PC-9 (cell line): ENCODE measurements around the gene HTR1E. TPM values are rescaled to one million over a fixed set of nuclear protein-coding genes. Genes with fewer than 3 reads are reported as not detected.

Experiments
- BruUV-seq: library from RNA; stranded (reverse); fragments of 400-500 nt; replicated peaks from 2 replicates; lab custom pipeline; 2021; lab: Mats Ljungman, UMichigan
- CTCF ChIA-PET: fragments of 300-600 bp; sonication (Branson Sonifier 250); formaldehyde crosslinking; loops from one replicate; lab custom pipeline; 2022; ENCODE audit warnings: antibody characterized with exemption; lab: Charles Lee
- POLR2A ChIA-PET: fragments of 300-600 bp; sonication (Branson Sonifier 250); formaldehyde crosslinking; loops from one replicate; lab custom pipeline; 2022; ENCODE audit warnings: antibody characterized with exemption; ENCODE audit not compliant: unreplicated experiment; lab: Charles Lee
- DNase-seq, 2 experiments: peaks; one replicate each; pipeline versions ENCODE4 v3.0.0 to v3.0.0-alpha.2; 2015 to 2022; ENCODE audit warnings: mixed read lengths in 1 of 2
- H2AFZ ChIP-seq: fragments of 200-600 bp; sonication (generic); 2 replicates; pipeline ENCODE4 v1.8.1; 2017; ENCODE audit warnings: antibody characterized with exemption
- H3F3A ChIP-seq: fragments of 200-600 bp; sonication (generic); 2 replicates; pipeline ENCODE4 v1.8.1; 2017; ENCODE audit warnings: antibody characterized with exemption, mild to moderate bottlenecking, low read depth; ENCODE audit not compliant: insufficient read depth
- H3K27ac ChIP-seq: fragments of 200-600 bp; sonication (generic); 2 replicates; pipeline ENCODE4 v1.6.1; 2016; ENCODE audit warnings: mixed run types
- H3K27me3 ChIP-seq: fragments of 200-600 bp; sonication (generic); 2 replicates; pipeline ENCODE4 v1.6.1; 2016; ENCODE audit warnings: low read depth, mixed run types; ENCODE audit not compliant: insufficient read depth
- H3K36me3 ChIP-seq: fragments of 200-600 bp; sonication (generic); 2 replicates; pipeline ENCODE4 v1.6.1; 2016; ENCODE audit warnings: low read depth, mixed run types
- H3K4me1 ChIP-seq: fragments of 200-600 bp; sonication (generic); replicated peaks from 2 replicates; pipeline ENCODE4 v1.6.1; 2016; ENCODE audit warnings: mixed run types; ENCODE audit not compliant: insufficient read depth
- H3K4me2 ChIP-seq: fragments of 200-600 bp; sonication (generic); 2 replicates; pipeline ENCODE4 v1.6.1; 2017; ENCODE audit warnings: mixed run types
- H3K4me3 ChIP-seq: fragments of 200-600 bp; sonication (generic); 2 replicates; pipeline ENCODE4 v1.6.1; 2016; ENCODE audit warnings: mixed run types
- H3K79me2 ChIP-seq: fragments of 200-600 bp; sonication (generic); 2 replicates; pipeline ENCODE4 v1.6.1; 2017; ENCODE audit warnings: low read depth, mixed run types
- H3K9me2 ChIP-seq: fragments of 200-600 bp; sonication (generic); 2 replicates; pipeline ENCODE4 v1.8.1; 2017; ENCODE audit warnings: mild to moderate bottlenecking; ENCODE audit not compliant: insufficient read depth
- H3K9me3 ChIP-seq: fragments of 200-600 bp; sonication (generic); 2 replicates; pipeline ENCODE4 v1.8.1; 2016; ENCODE audit warnings: low read depth; ENCODE audit not compliant: insufficient read depth
- H4K20me1 ChIP-seq: fragments of 200-600 bp; sonication (generic); 2 replicates; pipeline ENCODE4 v1.8.1; 2017; ENCODE audit not compliant: insufficient read depth
- CTCF ChIP-seq: fragments of 200-600 bp; sonication (generic); conservative IDR thresholded peaks from 2 replicates; pipeline ENCODE4 v1.6.1; 2017; ENCODE audit warnings: mixed run types, antibody characterized with exemption, mild to moderate bottlenecking, moderate library complexity
- EZH2 ChIP-seq: fragments of 200-600 bp; sonication (generic); IDR thresholded peaks from 2 replicates; pipeline ENCODE4 v1.8.0; 2017; ENCODE audit warnings: antibody characterized with exemption, low read depth
- intact Hi-C: fragments of 100-400 bp; cut with micrococcal nuclease; formaldehyde crosslinking; loops from one replicate; pipeline ENCODE4 v1.10.0; 2022; ENCODE audit not compliant: unreplicated experiment
- total RNA-seq: library from RNA; stranded (reverse); gene quantifications from 2 replicates; pipeline ENCODE4 v1.2.3, GENCODE V29; 2021

HTR1E gene
- total RNA-seq, 1 experiment from 2014 or later: not detected

GRCh38 chr6:87012035-87012434 lies 74.7 kb downstream of the HTR1E start:
- Histone ChIP-seq H3K4me3 (no peak overlapping the region), H3K4me2 (no peak overlapping the region), H4K20me1 (no peaks in the 10 kb centered on the region), H3K9me2 (no peaks in the 10 kb centered on the region), H2AFZ (no peak overlapping the region), H3K79me2 (no peaks in the 10 kb centered on the region), H3F3A (no peaks in the 10 kb centered on the region), H3K27ac (no peak overlapping the region), H3K9me3 (no peaks in the 10 kb centered on the region), H3K36me3 (no peaks in the 10 kb centered on the region), H3K4me1 (no peaks in the 10 kb centered on the region), H3K27me3 (no peaks in the 10 kb centered on the region)
- no peak for DNase-seq
- CTCF ChIA-PET: no interaction called here
- intact Hi-C loops: no loop called here
- TF ChIP-seq EZH2 (no peak), CTCF (no peak)
- POLR2A ChIA-PET: no interaction called here
- no TSS peak for BruUV-seq

- ChIA-PET CTCF (no interaction called here), POLR2A (no interaction called here)
- no peak for DNase-seq
- TF ChIP-seq EZH2 (no peak), CTCF (no peak)
- no peaks in the 10 kb centered on the region for H3K79me2 ChIP-seq
- H3K4me1 ChIP-seq: no peaks in the 10 kb centered on the region
- no peaks in the 10 kb centered on the region for H3K9me3 ChIP-seq
- H3K36me3 ChIP-seq: no peaks in the 10 kb centered on the region
- no peak overlapping the region for H3K4me3 ChIP-seq
- H3K9me2 ChIP-seq: no peaks in the 10 kb centered on the region
- BruUV-seq: no TSS peak
- no peak overlapping the region for H3K27ac ChIP-seq
- H4K20me1 ChIP-seq: no peaks in the 10 kb centered on the region
- no peak overlapping the region for H2AFZ ChIP-seq
- H3K27me3 ChIP-seq: no peaks in the 10 kb centered on the region
- no peak overlapping the region for H3K4me2 ChIP-seq
- no peaks in the 10 kb centered on the region for H3F3A ChIP-seq
- intact Hi-C loops: no loop called here
Observed at GRCh38 chr6:87012743-87013142, 75.4 kb downstream of the HTR1E start.

GRCh38 chr6:87016772-87017171 lies 79.4 kb downstream of the HTR1E start:
- Histone ChIP-seq H2AFZ (no peak overlapping the region), H3K36me3 (no peaks in the 10 kb centered on the region), H3K4me1 (no peaks in the 10 kb centered on the region), H3K9me3 (no peaks in the 10 kb centered on the region), H3K9me2 (no peaks in the 10 kb centered on the region), H3K79me2 (no peaks in the 10 kb centered on the region), H3F3A (no peaks in the 10 kb centered on the region), H3K4me3 (no peak overlapping the region), H4K20me1 (no peaks in the 10 kb centered on the region), H3K4me2 (no peak overlapping the region), H3K27me3 (no peaks in the 10 kb centered on the region), H3K27ac (no peak overlapping the region)
- CTCF ChIA-PET: no interaction called here
- TF ChIP-seq CTCF: no peak
- TF ChIP-seq EZH2: no peak
- POLR2A ChIA-PET: no interaction called here
- no TSS peak for BruUV-seq
- DNase-seq: no peak
- intact Hi-C loops: no loop called here
